ENCODE measurements around the gene PSMG3.

Gene PSMG3

GRCh38 chr7:1544178-1544895, 25.5 kb downstream of the PSMG3 start:
- no peak for DNase-seq

- no peak for DNase-seq
Measured at GRCh38 chr7:1543826-1544177, 26.0 kb downstream of the PSMG3 start.

- no peak for DNase-seq
Measured at GRCh38 chr7:1542841-1543747, 26.7 kb downstream of the PSMG3 start.

GRCh38 chr7:1542329-1542728, 27.5 kb downstream of the PSMG3 start:
- DNase-seq, result no peak

GRCh38 chr7:1541431-1542162, 28.2 kb downstream of the PSMG3 start:
- no peak for DNase-seq

GRCh38 chr7:1540776-1541271, 29.0 kb downstream of the PSMG3 start:
- no peak for DNase-seq

- DNase-seq, result no peak
Measured at GRCh38 chr7:1539882-1540775, 29.7 kb downstream of the PSMG3 start.

GRCh38 chr7:1539181-1539881, 30.5 kb downstream of the PSMG3 start:
- DNase-seq, result no peak

- DNase-seq, result no peak
Measured at GRCh38 chr7:1538544-1539180, 31.2 kb downstream of the PSMG3 start.

- DNase-seq, result no peak
Measured at GRCh38 chr7:1537535-1538412, 32.1 kb downstream of the PSMG3 start.

GRCh38 chr7:1536743-1537534, 32.9 kb downstream of the PSMG3 start:
- DNase-seq, result no peak

GRCh38 chr7:1536455-1536742, 33.4 kb downstream of the PSMG3 start:
- DNase-seq, result no peak

- no peak for DNase-seq
Measured at GRCh38 chr7:1535701-1536454, 34.0 kb downstream of the PSMG3 start.

- no peak for DNase-seq
Measured at GRCh38 chr7:1535100-1535458, 34.8 kb downstream of the PSMG3 start.

GRCh38 chr7:1534330-1535099, 35.3 kb downstream of the PSMG3 start:
- DNase-seq, result no peak

GRCh38 chr7:1533547-1534329, 36.1 kb downstream of the PSMG3 start:
- DNase-seq, result no peak

GRCh38 chr7:1533255-1533546, 36.6 kb downstream of the PSMG3 start:
- DNase-seq, result no peak

Measured in NCI-H526 (cell line).